Measurements from ENCODE around the gene PTPRJ. TPM values are rescaled to one million over a fixed set of nuclear protein-coding genes. Genes with fewer than 3 reads are reported as not detected.
A peak's percentile ranks its signal among the peaks of the same experiment; 100 is the strongest.
"Not testable (repeated sequence)": the region's sequence is repeated elsewhere in the genome, so short reads cannot be mapped to it uniquely, and the experiment has no call there.

Gene PTPRJ
- total RNA-seq, 1 experiment from 2014 or later: 11.0 TPM

DNA sequence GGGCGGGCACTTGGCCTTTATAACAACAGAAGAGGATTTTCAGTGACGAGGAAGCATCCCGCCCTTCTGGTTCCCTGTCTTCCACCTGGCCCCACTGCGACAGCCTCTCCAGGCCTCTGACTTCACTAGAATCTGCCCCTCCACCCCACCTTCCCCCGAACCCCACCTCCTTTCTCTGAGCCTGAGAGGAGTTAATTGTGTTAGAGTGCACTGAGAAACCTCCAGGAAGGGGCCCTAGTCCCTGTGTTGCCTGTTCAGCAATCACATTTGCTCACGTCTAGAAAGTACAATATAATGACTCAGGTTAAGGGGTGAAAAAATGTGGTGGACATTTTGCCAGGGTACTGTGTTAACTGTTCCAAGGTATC, 38.8 kb downstream of the PTPRJ start:
- intact Hi-C loops (cut with micrococcal nuclease; ENCODE audit: unreplicated experiment): loop anchor here (5.0 kb wide), 1 partner anchor 37 kb away; the partner anchor contains the start of gene PTPRJ
- H3K36me3 Mint-ChIP-seq (ENCODE audit: insufficient read depth, unreplicated experiment): no peaks in the 10 kb centered on the region

DNA sequence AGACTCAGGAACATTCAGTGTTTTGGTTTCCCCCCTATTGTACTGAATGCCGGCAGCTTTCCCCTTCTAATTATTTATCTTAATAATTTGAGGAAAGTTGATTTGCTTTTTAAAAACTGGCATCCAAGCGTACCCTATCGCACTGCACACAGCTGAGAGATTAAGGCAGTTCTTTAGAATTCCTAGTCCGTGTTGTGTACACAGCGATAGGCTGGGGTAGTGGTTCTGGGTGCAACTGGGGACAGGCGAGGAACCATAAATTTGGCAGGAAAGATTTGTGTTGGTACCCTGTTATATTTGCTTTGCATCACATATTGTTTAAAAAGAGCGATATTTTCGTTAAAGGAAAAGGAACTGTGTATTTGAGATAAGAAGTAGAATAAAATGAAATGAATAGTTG, 39.2 kb downstream of the PTPRJ start:
- no TSS peak for BruUV-seq (replicated peaks)
- no peak overlapping the region for H3K4me3 ChIP-seq (ENCODE audit: low read depth, low read length)
- CTCF ChIA-PET: no interaction called here
- no peaks in the 10 kb centered on the region for H3K9me3 ChIP-seq
- Mint-ChIP-seq H3K4me3 (ENCODE audit: unreplicated experiment) (no peak overlapping the region), H3K4me1 (ENCODE audit: low read depth, unreplicated experiment) (peaks cover 6% of the 10 kb centered on the region), H3K27ac (ENCODE audit: unreplicated experiment) (peak overlapping the region; percentile 78), H3K36me3 (ENCODE audit: insufficient read depth, unreplicated experiment) (no peaks in the 10 kb centered on the region), H3K27me3 (ENCODE audit: insufficient read depth, unreplicated experiment) (no peaks in the 10 kb centered on the region), H3K9me3 (ENCODE audit: unreplicated experiment) (no peaks in the 10 kb centered on the region)
- POLR2A ChIA-PET: interaction anchor here (0.6 kb wide), 1 partner anchor 21 kb away, joined by 3 read pairs; no protein-coding TSS in a partner anchor
- TF ChIP-seq, protein P1, sequence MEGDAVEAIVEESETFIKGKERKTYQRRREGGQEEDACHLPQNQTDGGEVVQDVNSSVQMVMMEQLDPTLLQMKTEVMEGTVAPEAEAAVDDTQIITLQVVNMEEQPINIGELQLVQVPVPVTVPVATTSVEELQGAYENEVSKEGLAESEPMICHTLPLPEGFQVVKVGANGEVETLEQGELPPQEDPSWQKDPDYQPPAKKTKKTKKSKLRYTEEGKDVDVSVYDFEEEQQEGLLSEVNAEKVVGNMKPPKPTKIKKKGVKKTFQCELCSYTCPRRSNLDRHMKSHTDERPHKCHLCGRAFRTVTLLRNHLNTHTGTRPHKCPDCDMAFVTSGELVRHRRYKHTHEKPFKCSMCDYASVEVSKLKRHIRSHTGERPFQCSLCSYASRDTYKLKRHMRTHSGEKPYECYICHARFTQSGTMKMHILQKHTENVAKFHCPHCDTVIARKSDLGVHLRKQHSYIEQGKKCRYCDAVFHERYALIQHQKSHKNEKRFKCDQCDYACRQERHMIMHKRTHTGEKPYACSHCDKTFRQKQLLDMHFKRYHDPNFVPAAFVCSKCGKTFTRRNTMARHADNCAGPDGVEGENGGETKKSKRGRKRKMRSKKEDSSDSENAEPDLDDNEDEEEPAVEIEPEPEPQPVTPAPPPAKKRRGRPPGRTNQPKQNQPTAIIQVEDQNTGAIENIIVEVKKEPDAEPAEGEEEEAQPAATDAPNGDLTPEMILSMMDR (IDR thresholded peaks at IDR 0.05; ENCODE audit: insufficient read depth in 1 of 2, low read depth in 1 of 2, low read length in 1 of 2, severe bottlenecking in 1 of 2, unreplicated experiment in 1 of 2): no peak
- H3K4me1 ChIP-seq: no peaks in the 10 kb centered on the region
- no peaks in the 10 kb centered on the region for H3K27me3 ChIP-seq (replicated peaks; ENCODE audit: control insufficient read depth, insufficient read depth, low read length)
- H3K36me3 ChIP-seq (ENCODE audit: control insufficient read depth, insufficient read depth, low read length): no peaks in the 10 kb centered on the region
- intact Hi-C loops (cut with micrococcal nuclease; ENCODE audit: unreplicated experiment): loop anchor here (5.0 kb wide), 1 partner anchor 37 kb away; the partner anchor contains the start of gene PTPRJ
- DNase-seq: no peak

More for the DNA sequence above, 38.8 kb downstream of the PTPRJ start:
- no peaks in the 10 kb centered on the region for H3K27me3 Mint-ChIP-seq (ENCODE audit: insufficient read depth, unreplicated experiment)
- POLR2A ChIA-PET: no interaction called here
- no peaks in the 10 kb centered on the region for H3K27me3 ChIP-seq (replicated peaks; ENCODE audit: control insufficient read depth, insufficient read depth, low read length)
- DNase-seq: no peak
- peaks cover 6% of the 10 kb centered on the region for H3K4me1 Mint-ChIP-seq (ENCODE audit: low read depth, unreplicated experiment)
- BruUV-seq (replicated peaks): no TSS peak
- no peak overlapping the region for H3K4me3 Mint-ChIP-seq (ENCODE audit: unreplicated experiment)
- TF ChIP-seq, protein P1 (IDR thresholded peaks at IDR 0.05; ENCODE audit: insufficient read depth in 1 of 2, low read depth in 1 of 2, low read length in 1 of 2, severe bottlenecking in 1 of 2, unreplicated experiment in 1 of 2): no peak
- no peaks in the 10 kb centered on the region for H3K9me3 ChIP-seq
- H3K4me1 ChIP-seq: no peaks in the 10 kb centered on the region
- CTCF ChIA-PET: no interaction called here
- H3K9me3 Mint-ChIP-seq (ENCODE audit: unreplicated experiment): no peaks in the 10 kb centered on the region
- H3K27ac Mint-ChIP-seq (ENCODE audit: unreplicated experiment): peak overlapping the region; percentile 78
- no peaks in the 10 kb centered on the region for H3K36me3 ChIP-seq (ENCODE audit: control insufficient read depth, insufficient read depth, low read length)
- no peak overlapping the region for H3K4me3 ChIP-seq (ENCODE audit: low read depth, low read length)

DNA sequence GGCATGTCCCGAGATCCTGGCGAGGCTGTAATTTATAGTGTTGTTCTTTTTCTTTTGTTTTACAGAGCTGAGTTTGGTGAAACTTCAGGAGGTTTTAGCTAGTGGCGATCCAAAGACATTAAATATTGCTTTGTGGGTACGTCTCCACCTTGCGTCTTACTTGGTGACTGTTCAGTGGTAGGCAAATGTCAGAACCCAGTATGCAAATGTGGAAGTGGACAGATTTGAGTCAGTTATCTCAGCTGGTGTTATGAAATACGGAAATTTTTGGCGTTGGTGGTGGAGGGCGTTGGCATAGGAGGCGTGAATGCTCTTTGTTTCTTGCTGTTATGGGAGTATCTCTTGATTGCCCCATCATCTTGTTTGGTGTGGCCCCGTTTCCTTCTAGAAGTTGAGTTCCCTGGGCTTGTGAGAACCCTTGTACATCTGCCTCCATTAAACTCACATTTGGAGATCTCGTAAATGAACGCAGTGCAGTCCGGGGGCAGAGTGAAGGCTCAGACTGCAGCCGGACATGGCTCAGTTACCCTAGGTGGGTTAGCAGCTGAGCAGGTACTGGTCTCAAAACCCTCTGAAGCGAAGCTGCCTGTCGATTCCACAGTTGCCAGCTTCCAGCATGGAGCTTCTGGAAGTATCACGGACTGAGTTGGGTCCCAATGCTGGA, 39.9 kb downstream of the PTPRJ start:
- Mint-ChIP-seq H3K36me3 (ENCODE audit: insufficient read depth, unreplicated experiment) (no peaks in the 10 kb centered on the region), H3K9me3 (ENCODE audit: unreplicated experiment) (no peaks in the 10 kb centered on the region), H3K27ac (ENCODE audit: unreplicated experiment) (no peak overlapping the region), H3K4me3 (ENCODE audit: unreplicated experiment) (no peak overlapping the region), H3K4me1 (ENCODE audit: low read depth, unreplicated experiment) (peaks cover 6% of the 10 kb centered on the region), H3K27me3 (ENCODE audit: insufficient read depth, unreplicated experiment) (no peaks in the 10 kb centered on the region)
- intact Hi-C loops (cut with micrococcal nuclease; ENCODE audit: unreplicated experiment): no loop called here
- Histone ChIP-seq H3K36me3 (ENCODE audit: control insufficient read depth, insufficient read depth, low read length) (no peaks in the 10 kb centered on the region), H3K9me3 (no peaks in the 10 kb centered on the region), H3K4me3 (ENCODE audit: low read depth, low read length) (no peak overlapping the region), H3K27me3 (replicated peaks; ENCODE audit: control insufficient read depth, insufficient read depth, low read length) (no peaks in the 10 kb centered on the region), H3K4me1 (no peaks in the 10 kb centered on the region)
- DNase-seq: no peak
- POLR2A ChIA-PET: interaction anchor here (0.6 kb wide), 1 partner anchor 22 kb away, joined by 3 read pairs; no protein-coding TSS in a partner anchor
- TF ChIP-seq, protein P1 (IDR thresholded peaks at IDR 0.05; ENCODE audit: insufficient read depth in 1 of 2, low read depth in 1 of 2, low read length in 1 of 2, severe bottlenecking in 1 of 2, unreplicated experiment in 1 of 2): no peak
- BruUV-seq (replicated peaks): no TSS peak
- CTCF ChIA-PET: no interaction called here

GRCh38 chr11:48021201-48021820, 41.0 kb downstream of the PTPRJ start:
- H3K27me3 ChIP-seq (replicated peaks; ENCODE audit: control insufficient read depth, insufficient read depth, low read length); H3K4me1 ChIP-seq; H3K27me3 Mint-ChIP-seq (ENCODE audit: insufficient read depth, unreplicated experiment); H3K9me3 ChIP-seq; H3K4me3 Mint-ChIP-seq (ENCODE audit: unreplicated experiment); H3K36me3 ChIP-seq (ENCODE audit: control insufficient read depth, insufficient read depth, low read length); intact Hi-C loops (cut with micrococcal nuclease; ENCODE audit: unreplicated experiment); H3K4me3 ChIP-seq (ENCODE audit: low read depth, low read length); H3K4me1 Mint-ChIP-seq (ENCODE audit: low read depth, unreplicated experiment); BruUV-seq (replicated peaks); H3K9me3 Mint-ChIP-seq (ENCODE audit: unreplicated experiment); DNase-seq; POLR2A ChIA-PET; H3K36me3 Mint-ChIP-seq (ENCODE audit: insufficient read depth, unreplicated experiment); H3K27ac Mint-ChIP-seq (ENCODE audit: unreplicated experiment); CTCF ChIA-PET: not testable (repeated sequence)

Measured in Caco-2 (cell line).